Kidney epithelial cell (primary cell): ENCODE results near the gene THAP12. TPM values are rescaled to one million over a fixed set of nuclear protein-coding genes. Genes with fewer than 3 reads are reported as not detected.

Experiments used
- DNase-seq: peaks from one replicate; pipeline ENCODE4 v3.0.0-alpha.2; 2010; ENCODE audit warnings: low read depth
- H3K27me3 ChIP-seq: 2 replicates; pipeline ENCODE4 v1.6.0; 2011; ENCODE audit warnings: low read length; ENCODE audit not compliant: control insufficient read depth, insufficient read depth
- H3K36me3 ChIP-seq: 2 replicates; pipeline ENCODE4 v1.5.1; 2011; ENCODE audit warnings: low read length; ENCODE audit not compliant: control insufficient read depth, insufficient read depth
- H3K4me3 ChIP-seq: 2 replicates; pipeline ENCODE4 v1.5.1; 2011; ENCODE audit warnings: low read depth, mild to moderate bottlenecking, control low read depth, low read length
- total RNA-seq: library from RNA; depleted of rRNA; stranded (reverse); fragments of >200 nt; gene quantifications from 2 replicates; pipeline ENCODE4 v1.2.3, GENCODE V29; 2015
- TF ChIP-seq, protein P1 (sequence below): IDR thresholded peaks from 2 replicates; pipeline ENCODE4 v1.5.1; 2011; ENCODE audit warnings: mild to moderate bottlenecking, moderate library complexity, low read length, control low read depth, inconsistent platforms; ENCODE audit not compliant: insufficient read depth, poor library complexity, severe bottlenecking

THAP12 gene
- total RNA-seq, 1 donor from 2014 or later, result 35.3 TPM

- DNase-seq, result peak; percentile 12
- TF ChIP-seq, protein P1, sequence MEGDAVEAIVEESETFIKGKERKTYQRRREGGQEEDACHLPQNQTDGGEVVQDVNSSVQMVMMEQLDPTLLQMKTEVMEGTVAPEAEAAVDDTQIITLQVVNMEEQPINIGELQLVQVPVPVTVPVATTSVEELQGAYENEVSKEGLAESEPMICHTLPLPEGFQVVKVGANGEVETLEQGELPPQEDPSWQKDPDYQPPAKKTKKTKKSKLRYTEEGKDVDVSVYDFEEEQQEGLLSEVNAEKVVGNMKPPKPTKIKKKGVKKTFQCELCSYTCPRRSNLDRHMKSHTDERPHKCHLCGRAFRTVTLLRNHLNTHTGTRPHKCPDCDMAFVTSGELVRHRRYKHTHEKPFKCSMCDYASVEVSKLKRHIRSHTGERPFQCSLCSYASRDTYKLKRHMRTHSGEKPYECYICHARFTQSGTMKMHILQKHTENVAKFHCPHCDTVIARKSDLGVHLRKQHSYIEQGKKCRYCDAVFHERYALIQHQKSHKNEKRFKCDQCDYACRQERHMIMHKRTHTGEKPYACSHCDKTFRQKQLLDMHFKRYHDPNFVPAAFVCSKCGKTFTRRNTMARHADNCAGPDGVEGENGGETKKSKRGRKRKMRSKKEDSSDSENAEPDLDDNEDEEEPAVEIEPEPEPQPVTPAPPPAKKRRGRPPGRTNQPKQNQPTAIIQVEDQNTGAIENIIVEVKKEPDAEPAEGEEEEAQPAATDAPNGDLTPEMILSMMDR, result no peak
- H3K27me3 ChIP-seq, result no peaks in the 10 kb centered on the region
Observed at GRCh38 chr11:76385903-76386302, 5.0 kb upstream of the THAP12 start.

GRCh38 chr11:76382209-76382608, 1.3 kb upstream of the THAP12 start:
- no peaks in the 10 kb centered on the region for H3K36me3 ChIP-seq
- DNase-seq, result no peak
- no peak overlapping the region for H3K4me3 ChIP-seq
- TF ChIP-seq, protein P1, result no peak
- no peaks in the 10 kb centered on the region for H3K27me3 ChIP-seq

More at GRCh38 chr11:76385903-76386302, 5.0 kb upstream of the THAP12 start:
- H3K36me3 ChIP-seq, result no peaks in the 10 kb centered on the region
- no peak overlapping the region for H3K4me3 ChIP-seq

GRCh38 chr11:76380159-76380976, 564 bp downstream of the THAP12 start:
- H3K27me3 ChIP-seq, result no peaks in the 10 kb centered on the region
- H3K36me3 ChIP-seq, result no peaks in the 10 kb centered on the region
- TF ChIP-seq, protein P1, result no peak
- H3K4me3 ChIP-seq, result peak overlapping the region; percentile 89
- peak; percentile 1 for DNase-seq

GRCh38 chr11:76379807-76380158, 1.1 kb downstream of the THAP12 start:
- no peaks in the 10 kb centered on the region for H3K27me3 ChIP-seq
- H3K4me3 ChIP-seq, result peak overlapping the region; percentile 89
- no peak for DNase-seq
- TF ChIP-seq, protein P1, result no peak
- H3K36me3 ChIP-seq, result no peaks in the 10 kb centered on the region

DNA sequence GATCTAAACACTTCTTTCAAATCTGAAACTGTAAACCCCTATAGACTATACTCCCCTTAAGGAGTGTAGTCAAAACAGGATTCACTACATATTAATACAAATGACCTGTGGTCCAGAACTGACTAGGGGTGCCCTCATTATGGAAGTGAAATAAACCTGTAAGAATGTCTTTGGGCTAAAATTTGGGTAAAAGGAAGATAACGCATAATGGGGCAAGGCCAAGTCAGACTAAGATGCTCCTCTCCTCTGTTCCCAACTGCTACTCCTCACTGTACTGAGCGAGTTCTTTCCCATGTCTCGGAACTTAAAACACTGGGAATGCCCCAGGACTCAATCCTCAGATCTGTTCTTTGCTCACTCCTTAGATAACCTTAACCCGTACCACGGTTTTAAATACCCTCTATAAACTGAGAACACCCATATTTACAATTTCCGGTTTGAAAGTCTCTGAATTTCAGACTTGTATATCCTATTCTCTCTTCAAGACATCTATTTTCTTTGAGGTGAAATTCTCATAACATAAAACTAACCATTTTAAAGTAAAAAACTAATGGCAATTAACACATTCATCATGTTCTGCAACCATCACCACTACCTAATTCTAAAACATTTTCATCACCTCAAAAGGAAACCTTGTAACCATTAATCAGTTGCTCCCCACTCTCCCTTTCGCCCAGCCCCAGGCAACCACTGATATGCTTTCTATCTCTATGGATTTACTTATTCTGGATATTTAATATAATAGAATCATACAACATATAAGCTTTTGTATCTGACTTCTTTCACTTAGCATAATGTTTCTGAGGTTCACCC, 4.0 kb downstream of the THAP12 start:
- Histone ChIP-seq H3K27me3 (no peaks in the 10 kb centered on the region), H3K4me3 (no peak overlapping the region), H3K36me3 (no peaks in the 10 kb centered on the region)
- TF ChIP-seq, protein P1, result no peak
- DNase-seq, result no peak
